Panc1 (cell line): ENCODE measurements around the gene SORL1. TPM values are rescaled to one million over a fixed set of nuclear protein-coding genes. Genes with fewer than 3 reads are reported as not detected.

ENCODE experiments used
- ATAC-seq: fragments of 200-7000 bp; cut with Tn5 transposase; 2 replicates; pipeline ENCODE4 v1.9.1; 2020; ENCODE audit warnings: mild to moderate bottlenecking, moderate library complexity
- BruUV-seq: library from RNA; stranded (reverse); fragments of 400-500 nt; replicated peaks from 2 replicates; lab custom pipeline; 2021; lab: Mats Ljungman, UMichigan
- CTCF ChIA-PET: fragments of 300-600 bp; sonication (Branson Sonifier 250); formaldehyde crosslinking; loops from one replicate; lab custom pipeline; 2022; ENCODE audit warnings: antibody characterized with exemption; lab: Charles Lee
- POLR2A ChIA-PET: fragments of 300-600 bp; sonication (Branson Sonifier 250); formaldehyde crosslinking; loops from one replicate; lab custom pipeline; 2022; ENCODE audit warnings: antibody characterized with exemption; lab: Charles Lee
- DNase-seq: peaks from one replicate; pipeline ENCODE4 v3.0.0-alpha.2; 2010; ENCODE audit warnings: low read depth, low spot score
- H3K27ac ChIP-seq: 2 replicates; pipeline ENCODE4 v1.5.1; 2011; ENCODE audit warnings: mild to moderate bottlenecking, low read length, inconsistent platforms
- H3K27me3 ChIP-seq: fragments of 200-500 bp; sonication (Bioruptor generic); 2 replicates; pipeline ENCODE4 v1.6.0; 2014; ENCODE audit warnings: low read length, inconsistent platforms; ENCODE audit not compliant: control insufficient read depth, insufficient read depth
- H3K36me3 ChIP-seq: fragments of 200-500 bp; sonication (Bioruptor generic); 2 replicates; pipeline ENCODE4 v1.5.1; 2014; ENCODE audit warnings: inconsistent platforms, mild to moderate bottlenecking, low read length, moderate library complexity; ENCODE audit not compliant: control insufficient read depth, insufficient read depth
- H3K4me1 ChIP-seq: 2 replicates; pipeline ENCODE4 v1.5.1; 2011; ENCODE audit warnings: inconsistent platforms, mild to moderate bottlenecking, low read length, moderate library complexity; ENCODE audit not compliant: control insufficient read depth, insufficient read depth
- H3K4me3 ChIP-seq, 2 experiments: 2 replicates each; pipeline ENCODE4 v1.5.1; 2011 to 2012; ENCODE audit warnings: low read depth in 2 of 2, low read length in 2 of 2, mild to moderate bottlenecking in 2 of 2, inconsistent platforms in 1 of 2, moderate library complexity in 1 of 2
- H3K9me3 ChIP-seq: fragments of 200-500 bp; sonication (Bioruptor generic); 2 replicates; pipeline ENCODE4 v1.5.1; 2014; ENCODE audit warnings: low read depth, mild to moderate bottlenecking, inconsistent platforms, low read length, moderate library complexity; ENCODE audit not compliant: control insufficient read depth, insufficient read depth
- CTCF ChIP-seq: fragments of 450-650 bp; IDR thresholded peaks from 2 replicates; pipeline ENCODE4 v1.5.1; 2017; ENCODE audit warnings: mild to moderate bottlenecking
- POLR2AphosphoS5 ChIP-seq: IDR thresholded peaks from 2 replicates; pipeline ENCODE4 v1.6.1; 2012; ENCODE audit warnings: mild to moderate bottlenecking, low read depth, low read length, moderate library complexity
- REST ChIP-seq, 2 experiments: IDR thresholded peaks; 2 replicates each; pipeline ENCODE4 v1.6.1; 2011 to 2012; ENCODE audit warnings: low read depth in 2 of 2, control low read depth in 1 of 2, low read length in 1 of 2, mild to moderate bottlenecking in 1 of 2, moderate library complexity in 1 of 2; ENCODE audit not compliant: insufficient read depth in 1 of 2
- SIN3A ChIP-seq: IDR thresholded peaks from 2 replicates; pipeline ENCODE4 v1.6.1; 2012; ENCODE audit warnings: low read depth, mild to moderate bottlenecking, low read length, moderate library complexity, borderline replicate concordance; ENCODE audit not compliant: insufficient read depth
- TCF7L2 ChIP-seq: IDR thresholded peaks from 2 replicates; pipeline ENCODE4 v1.6.1; 2011; ENCODE audit warnings: mild to moderate bottlenecking, low read depth, low read length, inconsistent platforms
- in situ Hi-C: cut with HindIII; loops from 2 replicates; pipeline ENCODE4 v1.10.0; 2016; ENCODE audit warnings: low sequenced_read_pairs, low pct_unique_long_range_greater_than_20kb
- intact Hi-C: fragments of 100-400 bp; cut with micrococcal nuclease; formaldehyde crosslinking; loops from one replicate; pipeline ENCODE4 v1.10.0; 2022; ENCODE audit not compliant: unreplicated experiment
- total RNA-seq: library from RNA; stranded (reverse); gene quantifications from one replicate; pipeline ENCODE4 v1.2.1, GENCODE V29; 2021; ENCODE audit not compliant: unreplicated experiment

Gene SORL1
- total RNA-seq, 1 experiment from 2014 or later = 36.3 TPM

DNA sequence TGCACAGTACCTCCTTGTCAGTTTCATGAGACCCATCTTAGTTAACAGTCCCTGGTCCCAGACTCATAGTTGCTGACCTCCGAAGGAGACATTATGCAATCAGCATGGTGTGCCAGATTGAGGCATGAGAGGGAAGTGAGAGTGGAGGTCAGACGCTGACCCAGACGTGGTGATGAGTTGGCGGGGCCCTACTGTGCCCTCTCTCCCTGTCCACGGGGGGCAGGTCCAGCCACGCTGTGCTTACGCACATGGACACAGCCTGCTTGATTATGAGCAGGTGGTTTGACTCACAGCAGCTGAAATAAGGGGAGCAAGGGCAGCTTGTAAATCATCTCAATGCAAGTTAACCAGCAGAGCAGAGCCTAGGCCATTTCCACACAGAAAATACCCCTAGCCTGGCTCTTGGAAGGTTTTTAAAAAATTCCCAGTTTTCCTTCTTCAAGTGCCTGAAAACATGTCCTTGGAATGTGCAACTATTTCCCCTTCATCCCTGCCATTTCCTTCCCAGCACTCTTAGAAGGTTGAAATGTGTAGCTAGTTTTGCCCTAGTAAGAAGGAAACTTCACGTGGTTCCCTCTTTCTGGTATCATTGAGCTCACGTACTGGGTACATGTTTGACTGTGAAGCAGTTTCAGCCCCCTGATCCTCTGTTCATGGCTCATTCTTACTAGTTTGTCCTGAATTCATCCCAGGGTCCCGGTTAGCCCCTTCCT is 123.3 kb downstream of the SORL1 start:
- DNase-seq (no peak), ATAC-seq (no peak)
- no peak for TF ChIP-seq SIN3A
- no peak for TF ChIP-seq REST (IDR thresholded peaks at IDR 0.05; ENCODE audit: insufficient read depth in 1 of 2, low read depth in 2 of 2, low read length in 1 of 2)
- no peak for TF ChIP-seq CTCF
- TF ChIP-seq TCF7L2 = no peak
- TF ChIP-seq POLR2AphosphoS5 = no peak
- no peaks in the 10 kb centered on the region for H3K27me3 ChIP-seq
- ChIA-PET POLR2A (no interaction called here), CTCF (no interaction called here)
- no peaks in the 10 kb centered on the region for H3K9me3 ChIP-seq
- intact Hi-C loops (no loop called here), in situ Hi-C loops (no loop called here)
- no peak overlapping the region for H3K27ac ChIP-seq
- BruUV-seq = no TSS peak
- H3K36me3 ChIP-seq = no peaks in the 10 kb centered on the region
- no peak overlapping the region for H3K4me3 ChIP-seq
- H3K4me1 ChIP-seq = no peaks in the 10 kb centered on the region

DNA sequence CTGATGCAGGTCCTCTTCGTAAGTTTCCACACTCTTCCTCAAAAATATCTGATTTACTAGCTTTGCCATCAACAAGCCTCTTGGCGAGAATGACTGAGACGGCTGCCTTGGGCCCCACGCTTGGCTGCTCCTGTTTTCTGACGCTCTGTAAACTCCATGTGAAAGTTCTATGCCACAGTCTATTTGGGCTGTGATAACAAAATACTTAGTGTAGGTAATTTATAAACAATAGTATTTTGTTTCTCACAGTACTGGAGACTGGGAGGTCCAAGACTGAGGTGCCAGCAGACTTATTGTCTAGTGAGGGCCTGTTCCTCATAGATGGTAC is 123.8 kb downstream of the SORL1 start:
- ChIA-PET CTCF (no interaction called here), POLR2A (no interaction called here)
- Histone ChIP-seq H3K27me3 (no peaks in the 10 kb centered on the region), H3K9me3 (no peaks in the 10 kb centered on the region), H3K36me3 (no peaks in the 10 kb centered on the region), H3K4me1 (no peaks in the 10 kb centered on the region), H3K4me3 (no peak overlapping the region), H3K27ac (no peak overlapping the region)
- no peak for ATAC-seq
- in situ Hi-C loops = no loop called here
- intact Hi-C loops = no loop called here
- no TSS peak for BruUV-seq
- TF ChIP-seq REST (IDR thresholded peaks at IDR 0.05; ENCODE audit: insufficient read depth in 1 of 2, low read depth in 2 of 2, low read length in 1 of 2) (no peak), POLR2AphosphoS5 (no peak), CTCF (no peak), TCF7L2 (no peak), SIN3A (no peak)
- no peak for DNase-seq
